ENCODE results near the gene ETFRF1. TPM values are rescaled to one million over a fixed set of nuclear protein-coding genes. Genes with fewer than 3 reads are reported as not detected.

ETFRF1 gene
- total RNA-seq, 1 donor from 2014 or later, result 14.2 TPM

Other genes starting within 250 kb of the ETFRF1 start
- gene BCAT1, start 246.1 kb upstream of the ETFRF1 start, total RNA-seq (ENCODE audit: low replicate concordance), result 153 and 573 TPM in 2 replicates
- 1.4 and 1.8 TPM in 2 replicates for gene DNAI7, start 77 bp upstream of the ETFRF1 start, total RNA-seq (ENCODE audit: low replicate concordance)
- gene KRAS, start 55.7 kb downstream of the ETFRF1 start, total RNA-seq (ENCODE audit: low replicate concordance), result 37.4 and 93.3 TPM in 2 replicates

Data from type B pancreatic cell (in vitro differentiated cells).